HepG2 (cell line): ENCODE results near the gene RPS15A. TPM values are rescaled to one million over a fixed set of nuclear protein-coding genes. Genes with fewer than 3 reads are reported as not detected.

Source experiments
- ASH2L ChIP-seq: fragments of 300-600, 200-600 bp; sonication (generic); IDR thresholded peaks from 2 replicates; pipeline ENCODE4 v1.7.0; 2017; ENCODE audit warnings: low read depth, mild to moderate bottlenecking, moderate library complexity, mixed read lengths, low read length; ENCODE audit not compliant: insufficient read length
- GTF3A ChIP-seq: sonication (generic); formaldehyde crosslinking; conservative IDR thresholded peaks from 2 replicates; pipeline ENCODE4 v1.4.0; 2020; ENCODE audit warnings: mild to moderate bottlenecking, missing genetic modification reagents
- IRF2 ChIP-seq: IDR thresholded peaks from 2 replicates; pipeline ENCODE4 v1.6.1; 2018; ENCODE audit warnings: missing genetic modification reagents, missing compliant biosample characterization
- NFAT5 ChIP-seq: sonication (generic); formaldehyde crosslinking; IDR thresholded peaks from 2 replicates; pipeline ENCODE4 v1.4.0; 2020; ENCODE audit warnings: missing genetic modification reagents
- PHF21A ChIP-seq: sonication (generic); formaldehyde crosslinking; IDR thresholded peaks from 2 replicates; pipeline ENCODE4 v1.5.0; 2020; ENCODE audit warnings: mild to moderate bottlenecking, missing genetic modification reagents
- RBFOX2 ChIP-seq: fragments of 200-400 bp; formaldehyde crosslinking; IDR thresholded peaks from 2 replicates; pipeline ENCODE4 v1.6.1; 2017; ENCODE audit warnings: low read depth, mild to moderate bottlenecking, low read length
- SNAPC4 ChIP-seq: sonication (generic); formaldehyde crosslinking; IDR thresholded peaks from 2 replicates; pipeline ENCODE4 v1.4.0; 2020; ENCODE audit warnings: mild to moderate bottlenecking, missing genetic modification reagents
- ZFP1 ChIP-seq: IDR thresholded peaks from 2 replicates; pipeline ENCODE4 v1.6.1; 2016
- ZNF124 ChIP-seq: sonication (generic); formaldehyde crosslinking; IDR thresholded peaks from 2 replicates; pipeline ENCODE4 v1.4.0; 2020; ENCODE audit warnings: missing genetic modification reagents
- ZNF17 ChIP-seq: sonication (generic); formaldehyde crosslinking; IDR thresholded peaks from 2 replicates; pipeline ENCODE4 v1.5.0; 2020; ENCODE audit warnings: mild to moderate bottlenecking, missing genetic modification reagents
- ZNF253 ChIP-seq: sonication (generic); formaldehyde crosslinking; IDR thresholded peaks from 2 replicates; pipeline ENCODE4 v1.8.0; 2022; ENCODE audit warnings: mild to moderate bottlenecking, missing genetic modification reagents, borderline replicate concordance
- ZNF264 ChIP-seq: sonication (generic); formaldehyde crosslinking; IDR thresholded peaks from 2 replicates; pipeline ENCODE4 v1.4.0; 2020; ENCODE audit warnings: missing genetic modification reagents
- ZNF335 ChIP-seq: sonication (generic); formaldehyde crosslinking; IDR thresholded peaks from 2 replicates; pipeline ENCODE4 v1.4.0; 2020; ENCODE audit warnings: missing genetic modification reagents
- ZNF704 ChIP-seq: sonication (generic); formaldehyde crosslinking; IDR thresholded peaks from 2 replicates; pipeline ENCODE4 v1.8.1; 2023; ENCODE audit warnings: mild to moderate bottlenecking, inconsistent platforms, moderate library complexity, missing genetic modification reagents, borderline replicate concordance
- ZNF713 ChIP-seq: sonication (generic); formaldehyde crosslinking; IDR thresholded peaks from 2 replicates; pipeline ENCODE4 v1.4.0; 2020; ENCODE audit warnings: mild to moderate bottlenecking, missing genetic modification reagents
- ZNF720 ChIP-seq: sonication (generic); formaldehyde crosslinking; IDR thresholded peaks from 2 replicates; pipeline ENCODE4 v1.4.0; 2020; ENCODE audit warnings: missing genetic modification reagents
- ZNF775 ChIP-seq: sonication (generic); formaldehyde crosslinking; IDR thresholded peaks from 2 replicates; pipeline ENCODE4 v1.4.0; 2020; ENCODE audit warnings: missing genetic modification reagents, mild to moderate bottlenecking, moderate library complexity, borderline replicate concordance
- ZSCAN20 ChIP-seq: sonication (generic); formaldehyde crosslinking; IDR thresholded peaks from 2 replicates; pipeline ENCODE4 v1.4.0; 2020; ENCODE audit warnings: missing genetic modification reagents, mild to moderate bottlenecking, borderline replicate concordance
- polyA plus RNA-seq, 8 experiments: library from polyadenylated mRNA; depleted of rRNA in 3 of 8; stranded (reverse) in 7 of 8; unstranded in 1 of 8; fragments of >200 nt; fragmentation: Illumina TruSeq in 4 of 8; extraction: Trizol in 4 of 8; gene quantifications; 2 replicates each; pipeline versions ENCODE4 v1.2.1 to v1.2.3, GENCODE V29; 2011 to 2016; ENCODE audit warnings: low read depth in 4 of 8, missing spikeins in 1 of 8, mixed read lengths in 1 of 8; ENCODE audit not compliant: insufficient read depth in 1 of 8
- total RNA-seq, 5 experiments: library from RNA; depleted of rRNA; stranded (reverse); fragments of >200 nt; fragmentation: Illumina TruSeq; extraction: Trizol; gene quantifications; 2 replicates each; pipeline ENCODE4 v1.2.3, GENCODE V29; 2016; ENCODE audit warnings: low read depth in 1 of 5

The RPS15A gene
- total and polyA plus RNA-seq, 2 of the 13 experiments (the other 11 are each of a cell fraction or from before 2014, with no cell fraction given), result 5,489 to 9,457 TPM

- TF ChIP-seq NFAT5 (CRISPR knock-in tag), result peak; percentile 98
- peak; percentile 83 for TF ChIP-seq ZNF713
- peak; percentile 90 for TF ChIP-seq ZFP1 (CRISPR knock-in tag)
- peak; percentile 82; the same call in 1 of the 2 replicates for TF ChIP-seq ZNF253 (CRISPR knock-in tag)
- peak; percentile 92 for TF ChIP-seq ZNF335 (CRISPR knock-in tag)
- peak; percentile 89 for TF ChIP-seq ZNF720
- TF ChIP-seq ZSCAN20, result peak; percentile 60; the same call in 1 of the 2 replicates
- TF ChIP-seq ZNF775, result peak; percentile 90; the same call in 1 of the 2 replicates
- TF ChIP-seq GTF3A (CRISPR knock-in tag), result no peak; the same call in 1 of the 2 replicates
- TF ChIP-seq SNAPC4 (CRISPR knock-in tag), result peak; percentile 97
- TF ChIP-seq ZNF124 (CRISPR knock-in tag), result peak; percentile 96
- no peak; the same call in 1 of the 2 replicates for TF ChIP-seq ZNF17 (CRISPR knock-in tag)
- TF ChIP-seq RBFOX2, result peak; percentile 96
- TF ChIP-seq ZNF264, result peak; percentile 86; the same call in 1 of the 2 replicates
- peak; percentile 94 for TF ChIP-seq PHF21A (CRISPR knock-in tag)
- peak; percentile 100 for TF ChIP-seq ASH2L
- TF ChIP-seq IRF2 (CRISPR knock-in tag), result peak; percentile 97
- TF ChIP-seq ZNF704 (CRISPR knock-in tag), result peak; percentile 99
Observed at GRCh38 chr16:18789850-18790706, at the start of gene RPS15A (continued).
